Lower leg skin (tissue), 3 donors: Measurements from ENCODE around the gene SSX2IP.

Source experiments
- CTCF ChIP-seq, 3 donors: fragments of 450-650 bp; IDR thresholded peaks; one replicate each; pipeline ENCODE4 v1.5.1; 2016; ENCODE audit warnings: antibody characterized with exemption in 3 of 3, mild to moderate bottlenecking in 3 of 3, moderate library complexity in 2 of 3
- POLR2A ChIP-seq, 2 donors: fragments of 450-650 bp; IDR thresholded peaks; one replicate each; pipeline ENCODE4 v1.6.1; 2016 to 2017; ENCODE audit warnings: antibody characterized with exemption in 2 of 2, mild to moderate bottlenecking in 1 of 2, moderate library complexity in 1 of 2

GRCh38 chr1:84682047-84682446 lies 8.2 kb downstream of the SSX2IP start:
- TF ChIP-seq CTCF (IDR thresholded peaks at IDR 0.05) (no peak), POLR2A (IDR thresholded peaks at IDR 0.05) (no peak)
